Right atrium auricular region (tissue), 2 donors: Measurements from ENCODE around the gene POLR1A. TPM values are rescaled to one million over a fixed set of nuclear protein-coding genes. Genes with fewer than 3 reads are reported as not detected.

Source experiments
- DNase-seq: peaks from one replicate; pipeline ENCODE4 v3.0.0-alpha.2; 2019; ENCODE audit warnings: low spot score
- H3K27ac ChIP-seq, 2 donors: fragments of 200-600 bp; sonication (generic); 1 replicate in 1 of 2; 2 replicates in 1 of 2; pipeline ENCODE4 v1.5.1; 2016 to 2019
- H3K27me3 ChIP-seq, 2 donors: fragments of 200-600 bp; sonication (generic); one replicate each; pipeline versions ENCODE4 v1.5.1 to v1.6.0; 2017 to 2019
- H3K36me3 ChIP-seq: fragments of 200-600 bp; sonication (generic); one replicate; pipeline ENCODE4 v1.5.1; 2016
- H3K4me1 ChIP-seq, 2 donors: fragments of 200-600 bp; sonication (generic); one replicate each; pipeline versions ENCODE4 v1.5.1 to v1.6.0; 2017 to 2019
- H3K4me3 ChIP-seq, 2 donors: fragments of 200-600 bp; sonication (generic); 1 replicate in 1 of 2; 2 replicates in 1 of 2; pipeline ENCODE4 v1.5.1; 2017 to 2019; ENCODE audit warnings: mild to moderate bottlenecking in 1 of 2, moderate library complexity in 1 of 2
- H3K9me3 ChIP-seq, 2 donors: fragments of 200-600 bp; sonication (generic); one replicate each; pipeline ENCODE4 v1.5.1; 2019
- total RNA-seq, 2 donors: library from RNA; depleted of rRNA; stranded (reverse); fragments of >200 nt; gene quantifications; one replicate each; pipeline ENCODE4 v1.1.0, GENCODE V29; 2016
- TF ChIP-seq, protein P1 (sequence below), 2 donors: fragments of 200-600 bp; sonication (generic); IDR thresholded peaks; one replicate each; pipeline ENCODE4 v1.5.1; 2019; ENCODE audit warnings: antibody characterized with exemption in 2 of 2

The POLR1A gene
- total RNA-seq, 2 donors from 2014 or later, result 14.1 to 20.6 TPM

DNA sequence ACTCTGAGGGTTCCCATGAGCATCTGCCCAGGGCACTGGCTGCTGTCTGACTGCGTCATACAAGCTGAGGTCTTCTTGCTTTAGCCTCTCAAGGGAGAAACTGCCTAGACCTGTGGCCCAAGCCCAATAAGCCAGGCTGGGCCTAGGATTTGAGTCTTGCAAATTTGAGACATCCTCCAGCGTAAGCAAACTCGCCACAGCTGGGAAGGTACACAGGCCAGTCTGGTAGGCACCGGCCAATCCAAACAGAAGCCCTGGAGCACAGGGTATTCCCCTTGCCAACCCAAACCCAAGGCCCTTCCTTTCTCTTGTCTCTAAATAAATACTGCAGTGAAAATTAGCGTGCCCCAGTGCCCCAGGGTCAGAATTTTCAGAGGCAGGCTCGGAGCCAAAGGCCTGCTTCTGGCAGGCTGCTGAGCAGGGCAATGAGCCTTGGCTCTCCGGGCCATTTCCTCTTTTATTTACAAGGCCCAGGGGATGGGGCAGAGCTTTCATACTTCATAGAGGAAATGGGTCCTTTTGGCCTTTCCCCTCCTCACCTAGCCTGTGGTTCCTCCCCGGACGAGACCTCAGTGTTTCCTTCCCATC, 33.3 kb downstream of the POLR1A start:
- TF ChIP-seq, protein P1, sequence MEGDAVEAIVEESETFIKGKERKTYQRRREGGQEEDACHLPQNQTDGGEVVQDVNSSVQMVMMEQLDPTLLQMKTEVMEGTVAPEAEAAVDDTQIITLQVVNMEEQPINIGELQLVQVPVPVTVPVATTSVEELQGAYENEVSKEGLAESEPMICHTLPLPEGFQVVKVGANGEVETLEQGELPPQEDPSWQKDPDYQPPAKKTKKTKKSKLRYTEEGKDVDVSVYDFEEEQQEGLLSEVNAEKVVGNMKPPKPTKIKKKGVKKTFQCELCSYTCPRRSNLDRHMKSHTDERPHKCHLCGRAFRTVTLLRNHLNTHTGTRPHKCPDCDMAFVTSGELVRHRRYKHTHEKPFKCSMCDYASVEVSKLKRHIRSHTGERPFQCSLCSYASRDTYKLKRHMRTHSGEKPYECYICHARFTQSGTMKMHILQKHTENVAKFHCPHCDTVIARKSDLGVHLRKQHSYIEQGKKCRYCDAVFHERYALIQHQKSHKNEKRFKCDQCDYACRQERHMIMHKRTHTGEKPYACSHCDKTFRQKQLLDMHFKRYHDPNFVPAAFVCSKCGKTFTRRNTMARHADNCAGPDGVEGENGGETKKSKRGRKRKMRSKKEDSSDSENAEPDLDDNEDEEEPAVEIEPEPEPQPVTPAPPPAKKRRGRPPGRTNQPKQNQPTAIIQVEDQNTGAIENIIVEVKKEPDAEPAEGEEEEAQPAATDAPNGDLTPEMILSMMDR (IDR thresholded peaks at IDR 0.05), result no peak
- peaks cover 0 to 26% of the 10 kb centered on the region in 2 donors for H3K4me1 ChIP-seq
- H3K36me3 ChIP-seq, result peaks cover 50% of the 10 kb centered on the region

DNA sequence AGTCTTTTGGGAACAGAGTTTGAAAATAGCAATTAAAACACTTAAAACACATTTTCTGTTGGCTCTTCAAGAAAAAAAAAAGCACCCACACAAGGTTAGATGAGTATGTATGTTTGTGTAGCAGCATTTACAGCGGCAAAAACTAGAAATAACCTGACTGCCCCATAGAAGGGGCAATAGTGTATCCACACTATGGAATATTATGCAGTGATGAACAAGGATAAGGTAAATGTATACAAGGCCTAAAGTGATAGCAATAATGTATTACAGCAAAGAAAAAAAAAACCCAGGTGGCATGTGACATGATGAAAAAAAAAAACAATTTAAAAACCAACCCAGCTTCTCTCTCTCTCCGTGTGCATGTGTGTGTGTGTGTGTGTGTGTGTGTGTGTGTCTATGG, 34.8 kb downstream of the POLR1A start:
- Histone ChIP-seq H3K4me3 (no peak overlapping the region), H3K9me3 (no peaks in the 10 kb centered on the region), H3K36me3 (peaks cover 40% of the 10 kb centered on the region), H3K27me3 (no peaks in the 10 kb centered on the region), H3K27ac (no peak overlapping the region), H3K4me1 (peaks cover 0 to 26% of the 10 kb centered on the region in 2 donors)
- TF ChIP-seq, protein P1 (IDR thresholded peaks at IDR 0.05), result no peak
- no peak for DNase-seq

More for the DNA sequence above, 33.3 kb downstream of the POLR1A start:
- no peak overlapping the region for H3K4me3 ChIP-seq
- H3K27ac ChIP-seq, result peak overlapping the region; percentile 49 to 60
- H3K27me3 ChIP-seq, result no peaks in the 10 kb centered on the region
- DNase-seq, result peak; percentile 93
- H3K9me3 ChIP-seq, result no peaks in the 10 kb centered on the region

- TF ChIP-seq, protein P1 (IDR thresholded peaks at IDR 0.05), result no peak
- no peak overlapping the region for H3K4me3 ChIP-seq
- H3K4me1 ChIP-seq, result peaks cover 0 to 26% of the 10 kb centered on the region in 2 donors
- no peak overlapping the region for H3K27ac ChIP-seq
- no peaks in the 10 kb centered on the region for H3K27me3 ChIP-seq
- H3K36me3 ChIP-seq, result peaks cover 42% of the 10 kb centered on the region
- DNase-seq, result peak; percentile 53
- H3K9me3 ChIP-seq, result no peaks in the 10 kb centered on the region
These were observed 35.8 kb downstream of the POLR1A start for GRCh38 chr2:86069783-86070339.

DNA sequence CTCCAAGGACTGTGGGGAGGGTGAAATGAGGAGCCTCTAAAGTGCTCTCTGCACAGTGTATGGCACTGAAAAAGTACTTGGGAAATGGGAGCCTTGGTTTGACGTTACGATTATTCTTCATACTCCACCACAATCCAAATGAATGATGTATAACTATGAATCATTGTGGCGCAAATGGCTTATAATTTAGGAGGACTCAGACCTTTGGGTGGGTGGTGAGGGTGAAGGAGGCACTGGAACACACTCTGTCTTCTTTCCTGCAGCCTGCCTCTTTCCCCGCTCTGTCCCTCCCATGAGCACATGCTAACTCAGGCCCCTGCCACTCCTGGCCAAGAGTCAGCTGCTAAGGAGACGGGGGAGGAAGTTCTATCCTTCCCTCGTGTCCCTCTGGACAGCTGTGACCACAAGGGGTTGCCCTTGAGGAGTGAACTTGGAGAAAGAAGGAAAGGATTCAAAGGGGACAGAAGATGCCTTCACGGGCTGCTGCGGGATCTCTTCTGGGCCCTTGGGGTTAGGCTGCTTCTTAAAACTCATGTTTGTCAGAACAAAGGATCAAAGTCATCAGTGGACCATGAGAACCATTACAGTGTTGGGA, 36.5 kb downstream of the POLR1A start:
- Histone ChIP-seq H3K4me1 (peaks cover 0 to 26% of the 10 kb centered on the region in 2 donors), H3K27ac (no peak overlapping the region)

GRCh38 chr2:86068648-86069047, 37.0 kb downstream of the POLR1A start:
- TF ChIP-seq, protein P1 (IDR thresholded peaks at IDR 0.05), result no peak
- H3K4me3 ChIP-seq, result no peak overlapping the region
- peaks cover 0 to 26% of the 10 kb centered on the region in 2 donors for H3K4me1 ChIP-seq
- peaks cover 0 to 4% of the 10 kb centered on the region in 2 donors for H3K9me3 ChIP-seq
- no peaks in the 10 kb centered on the region for H3K27me3 ChIP-seq
- peak; percentile 42 for DNase-seq
- no peak overlapping the region for H3K27ac ChIP-seq
- H3K36me3 ChIP-seq, result peaks cover 43% of the 10 kb centered on the region

More for the DNA sequence above, 36.5 kb downstream of the POLR1A start:
- TF ChIP-seq, protein P1 (IDR thresholded peaks at IDR 0.05), result no peak
- Histone ChIP-seq H3K4me3 (no peak overlapping the region), H3K9me3 (no peaks in the 10 kb centered on the region), H3K27me3 (no peaks in the 10 kb centered on the region), H3K36me3 (peaks cover 42% of the 10 kb centered on the region)
- DNase-seq, result no peak
